AG10803 (cell line): Measurements from ENCODE around the gene ART3.

Source experiments
- DNase-seq: peaks from one replicate; pipeline ENCODE4 v3.0.0; 2010; ENCODE audit warnings: low read depth
- H3K4me3 ChIP-seq: 2 replicates; pipeline ENCODE4 v1.5.1; 2011; ENCODE audit warnings: mild to moderate bottlenecking, low read length, control low read depth
- CTCF ChIP-seq: conservative IDR thresholded peaks from 2 replicates; pipeline ENCODE4 v1.5.1; 2011; ENCODE audit warnings: mild to moderate bottlenecking, low read length, control low read depth, inconsistent platforms

Gene ART3

GRCh38 chr4:76125816-76126215 lies 51.3 kb downstream of the ART3 start:
- TF ChIP-seq CTCF = no peak
- no peak overlapping the region for H3K4me3 ChIP-seq
- DNase-seq = no peak

- H3K4me3 ChIP-seq = no peak overlapping the region
- TF ChIP-seq CTCF = no peak
- DNase-seq = no peak
Observed at GRCh38 chr4:76127754-76128153, 53.2 kb downstream of the ART3 start.

GRCh38 chr4:76141241-76141640 lies 66.7 kb downstream of the ART3 start:
- H3K4me3 ChIP-seq = no peak overlapping the region
- no peak for DNase-seq
- no peak for TF ChIP-seq CTCF

GRCh38 chr4:76144546-76144945 lies 70.0 kb downstream of the ART3 start:
- no peak for TF ChIP-seq CTCF
- DNase-seq = no peak
- H3K4me3 ChIP-seq = no peak overlapping the region

- DNase-seq = peak; percentile 52
- TF ChIP-seq CTCF = no peak
- H3K4me3 ChIP-seq = peak overlapping the region; percentile 77
Observed at GRCh38 chr4:76147454-76148141, 73.1 kb downstream of the ART3 start.

- peak; percentile 91 for DNase-seq
- H3K4me3 ChIP-seq = peak within 1 kb of the TSS; percentile 77
- no peak for TF ChIP-seq CTCF
Observed at GRCh38 chr4:76148142-76148865, 73.8 kb downstream of the ART3 start, which contains the start of gene NUP54. Gene NUP54, minus strand, starts transcription at chr4:76148397. Its CDS starts 23 bp downstream, at chr4:76148374.

GRCh38 chr4:76153356-76153755 lies 78.8 kb downstream of the ART3 start:
- no peak for DNase-seq
- H3K4me3 ChIP-seq = no peak overlapping the region
- TF ChIP-seq CTCF = no peak
